Bone marrow (tissue), 2 donors: ENCODE measurements around the gene ERBIN.
A peak's percentile ranks its signal among the peaks of the same experiment; 100 is the strongest.
"Not testable (repeated sequence)": the region's sequence is repeated elsewhere in the genome, so short reads cannot be mapped to it uniquely, and the experiment has no call there.

Source experiments
- DNase-seq, 2 donors: peaks; one replicate each; lab custom pipeline; 2025; lab: John Stamatoyannopoulos, UW

The ERBIN gene

GRCh38 chr5:65919773-65920172, 6.6 kb upstream of the ERBIN start:
- DNase-seq, result no peak

GRCh38 chr5:65923339-65923738, 3.0 kb upstream of the ERBIN start:
- no peak for DNase-seq

- no peak for DNase-seq
These were observed 1.9 kb upstream of the ERBIN start for GRCh38 chr5:65924366-65925043.

- DNase-seq, result peak; percentile 70 to 81
These were observed 1.3 kb upstream of the ERBIN start for GRCh38 chr5:65925044-65925600.

- DNase-seq, result peak; percentile 55 to 92
These were observed 637 bp upstream of the ERBIN start for GRCh38 chr5:65925601-65926275.

- no peak for DNase-seq
These were observed 518 bp downstream of the ERBIN start for GRCh38 chr5:65926893-65927292.

GRCh38 chr5:65927503-65928321, 1.3 kb downstream of the ERBIN start:
- peak in 1 of 2 donors; percentile 11 for DNase-seq

GRCh38 chr5:65928322-65928752, 2.0 kb downstream of the ERBIN start:
- no peak for DNase-seq

GRCh38 chr5:65928860-65929259, 2.5 kb downstream of the ERBIN start:
- DNase-seq, result no peak

GRCh38 chr5:65932676-65933075, 6.3 kb downstream of the ERBIN start:
- DNase-seq, result no peak

GRCh38 chr5:65933295-65933694, 6.9 kb downstream of the ERBIN start:
- DNase-seq, result no peak

- no peak for DNase-seq
These were observed 11.9 kb downstream of the ERBIN start for GRCh38 chr5:65938256-65938655.

GRCh38 chr5:65943771-65944170, 17.4 kb downstream of the ERBIN start:
- no peak for DNase-seq

- DNase-seq, result no peak
These were observed 19.9 kb downstream of the ERBIN start for GRCh38 chr5:65946198-65946745.

GRCh38 chr5:65948115-65948747, 21.9 kb downstream of the ERBIN start:
- no peak for DNase-seq

- no peak for DNase-seq
These were observed 25.0 kb downstream of the ERBIN start for GRCh38 chr5:65951330-65951729.

- no peak for DNase-seq
These were observed 25.9 kb downstream of the ERBIN start for GRCh38 chr5:65952259-65952658.

GRCh38 chr5:65954200-65954599, 27.8 kb downstream of the ERBIN start:
- DNase-seq, result no peak

GRCh38 chr5:65955746-65956145, 29.4 kb downstream of the ERBIN start:
- DNase-seq, result no peak

GRCh38 chr5:65957703-65958102, 31.3 kb downstream of the ERBIN start:
- DNase-seq, result not testable (repeated sequence)

- DNase-seq, result peak in 1 of 2 donors; percentile 20
These were observed 35.3 kb downstream of the ERBIN start for GRCh38 chr5:65961633-65962032.
